B cell (primary cell): ENCODE data around the gene FXYD1. TPM values are rescaled to one million over a fixed set of nuclear protein-coding genes. Genes with fewer than 3 reads are reported as not detected.
A peak's percentile ranks its signal among the peaks of the same experiment; 100 is the strongest.

Experiments
- ATAC-seq: fragments of 200-7000 bp; cut with Tn5 transposase; one replicate; pipeline ENCODE4 v1.10.0; 2021; ENCODE audit warnings: low read depth, mild to moderate bottlenecking, moderate number of reproducible peaks, moderate library complexity
- CTCF ChIA-PET: fragments of 350-600 bp; sonication (Branson Sonifier 250); formaldehyde crosslinking; loops from one replicate; lab custom pipeline; 2021; ENCODE audit warnings: antibody characterized with exemption, inconsistent platforms; lab: Charles Lee
- POLR2A ChIA-PET: fragments of 350-600 bp; sonication (Branson Sonifier 250); formaldehyde crosslinking; loops from one replicate; lab custom pipeline; 2021; ENCODE audit warnings: antibody characterized with exemption; lab: Charles Lee
- DNase-seq: peaks from one replicate; pipeline ENCODE4 v3.0.0; 2013
- H2AFZ ChIP-seq: 2 replicates; pipeline ENCODE4 v1.6.1; 2012; ENCODE audit warnings: mild to moderate bottlenecking, low read depth, low read length; ENCODE audit not compliant: insufficient read depth, poor library complexity, severe bottlenecking
- H3K27ac ChIP-seq, 2 donors: 1 replicate in 1 of 2; 2 replicates in 1 of 2; pipeline ENCODE4 v1.5.1; 2012 to 2013; ENCODE audit warnings: low read length in 2 of 2, mild to moderate bottlenecking in 2 of 2, moderate library complexity in 1 of 2
- H3K27me3 ChIP-seq, 4 experiments: fragments of 200-600 bp in 1 of 4; sonication (generic) in 1 of 4; replicated peaks in 1 of 4; 1 replicate in 2 of 4; 2 replicates in 2 of 4; pipeline versions ENCODE4 v1.6.1 to v1.7.0; 2013 to 2016; ENCODE audit warnings: low read length in 3 of 4, mild to moderate bottlenecking in 2 of 4, mixed read lengths in 1 of 4, moderate library complexity in 1 of 4; ENCODE audit not compliant: insufficient read depth in 4 of 4, control insufficient read depth in 3 of 4; ENCODE audit errors: control extremely low read depth in 1 of 4
- H3K36me3 ChIP-seq, 2 experiments: replicated peaks in 1 of 2; 1 replicate in 1 of 2; 2 replicates in 1 of 2; pipeline versions ENCODE4 v1.6.1 to v1.7.1; 2013; ENCODE audit warnings: low read length in 1 of 2; ENCODE audit not compliant: insufficient read depth in 2 of 2, control insufficient read depth in 1 of 2; ENCODE audit errors: control extremely low read depth in 1 of 2, extremely low read depth in 1 of 2
- H3K4me1 ChIP-seq, 2 donors: fragments of 200-600 bp in 1 of 2; sonication (generic) in 1 of 2; 1 replicate in 1 of 2; 2 replicates in 1 of 2; pipeline versions ENCODE4 v1.5.1 to v1.6.1; 2013 to 2017; ENCODE audit warnings: low read length in 2 of 2; ENCODE audit not compliant: control insufficient read depth in 2 of 2, insufficient read depth in 2 of 2
- H3K4me2 ChIP-seq: replicated peaks from 2 replicates; pipeline ENCODE3; 2012; ENCODE audit warnings: mild to moderate bottlenecking, low read depth, low read length; ENCODE audit not compliant: poor library complexity, severe bottlenecking
- H3K4me3 ChIP-seq, 5 experiments: fragments of 200-600 bp in 1 of 5; sonication (generic) in 1 of 5; 1 replicate in 3 of 5; 2 replicates in 2 of 5; pipeline versions ENCODE4 v1.5.1 to v1.7.0; 2011 to 2016; ENCODE audit warnings: low read length in 4 of 5, mild to moderate bottlenecking in 4 of 5, low read depth in 2 of 5, control low read depth in 1 of 5, moderate library complexity in 1 of 5; ENCODE audit not compliant: insufficient read depth in 1 of 5; ENCODE audit errors: control extremely low read depth in 1 of 5, extremely low read depth in 1 of 5
- H3K79me2 ChIP-seq: fragments of 200-600 bp; sonication (generic); one replicate; pipeline ENCODE4 v1.6.0; 2016; ENCODE audit warnings: low read length; ENCODE audit not compliant: control insufficient read depth, insufficient read depth
- H3K9ac ChIP-seq: fragments of 200-600 bp; sonication (generic); 2 replicates; pipeline ENCODE4 v1.6.1; 2017; ENCODE audit warnings: mild to moderate bottlenecking, low read length, moderate library complexity
- H3K9me3 ChIP-seq, 3 donors: one replicate each; pipeline versions ENCODE4 v1.6.1 to v1.7.1; 2013; ENCODE audit warnings: low read length in 2 of 3; ENCODE audit not compliant: control insufficient read depth in 2 of 3, insufficient read depth in 1 of 3; ENCODE audit errors: control extremely low read depth in 1 of 3
- H4K20me1 ChIP-seq: 2 replicates; pipeline ENCODE4 v1.6.0; 2012; ENCODE audit warnings: mild to moderate bottlenecking, low read length; ENCODE audit not compliant: insufficient read depth, control insufficient read depth, poor library complexity, severe bottlenecking
- H3K27ac Mint-ChIP-seq: one replicate; pipeline ENCODE4 v1.8.0; 2021; ENCODE audit warnings: mixed read lengths
- H3K27me3 Mint-ChIP-seq: one replicate; pipeline ENCODE4 v1.8.0; 2021; ENCODE audit warnings: mixed read lengths
- H3K4me1 Mint-ChIP-seq: one replicate; pipeline ENCODE4 v1.8.0; 2021; ENCODE audit warnings: mixed read lengths
- H3K4me3 Mint-ChIP-seq: one replicate; pipeline ENCODE4 v1.8.0; 2021; ENCODE audit warnings: mixed read lengths
- H3K9me3 Mint-ChIP-seq: one replicate; pipeline ENCODE4 v1.8.0; 2022; ENCODE audit warnings: mixed read lengths; ENCODE audit not compliant: insufficient read depth
- CTCF ChIP-seq: fragments of 200-600 bp; IDR thresholded peaks from one replicate; pipeline ENCODE4 v1.8.0; 2022; ENCODE audit warnings: antibody characterized with exemption, mild to moderate bottlenecking
- EZH2 ChIP-seq: IDR thresholded peaks from 2 replicates; pipeline ENCODE4 v1.6.1; 2012; ENCODE audit warnings: borderline replicate concordance, low read depth, mild to moderate bottlenecking, moderate library complexity, low read length; ENCODE audit not compliant: insufficient read depth, poor library complexity, severe bottlenecking
- WGBS: methylation state at CpG from one replicate; pipeline ENCODE4 v1.1.5; 2013; ENCODE audit warnings: missing lambda C conversion rate; ENCODE audit not compliant: insufficient coverage; 5-methylcytosine and 5-hydroxymethylcytosine counted together
- intact Hi-C: fragments of 100-400 bp; cut with micrococcal nuclease; formaldehyde crosslinking; loops from one replicate; pipeline ENCODE4 v1.10.0; 2022
- polyA plus RNA-seq: library from polyadenylated mRNA; depleted of rRNA; stranded (reverse); fragments of >200 nt; gene quantifications from 2 replicates; pipeline ENCODE4 v1.2.3, GENCODE V29; 2012
- total RNA-seq, 2 donors: library from RNA; stranded (reverse); fragments of 120-200 nt in 1 of 2; gene quantifications; 1 replicate in 1 of 2; 2 replicates in 1 of 2; pipeline versions ENCODE4 v1.2.3 to v1.2.4, GENCODE V29; 2013 to 2022

Gene FXYD1
- total and polyA plus RNA-seq, 2 donors (not counting 1 experiment from before 2014, with no cell fraction given), result 3.1 to 4.7 TPM

- ATAC-seq (no peak), DNase-seq (no peak)
- Histone ChIP-seq H4K20me1 (no peaks in the 10 kb centered on the region), H3K4me3 (no peak overlapping the region), H3K27ac (no peak overlapping the region), H3K79me2 (no peaks in the 10 kb centered on the region), H3K4me1 (peaks cover 10 to 17% of the 10 kb centered on the region in 2 donors), H3K4me2 (no peak overlapping the region), H3K27me3 (no peaks in the 10 kb centered on the region), H2AFZ (no peak overlapping the region), H3K9ac (no peak overlapping the region), H3K36me3 (no peaks in the 10 kb centered on the region), H3K9me3 (no peaks in the 10 kb centered on the region)
- TF ChIP-seq EZH2 (no peak), CTCF (no peak)
- H3K9me3 Mint-ChIP-seq, result no peaks in the 10 kb centered on the region
- CTCF ChIA-PET, result interaction anchor here (1.9 to 2.7 kb wide), 2 partner anchors 10 to 15 kb away, joined by 6 to 11 read pairs; partner anchors contain the start of gene LGI4
- peaks cover 15% of the 10 kb centered on the region for H3K4me1 Mint-ChIP-seq
- intact Hi-C loops, result loop anchor here (2.0 kb wide), 1 partner anchor 15 kb away; no protein-coding TSS in a partner anchor
- 96% methylated on average over 35 of the region's 35 CpGs for WGBS
- H3K4me3 Mint-ChIP-seq, result peak overlapping the region; percentile 37
- no peaks in the 10 kb centered on the region for H3K27me3 Mint-ChIP-seq
- H3K27ac Mint-ChIP-seq, result peak overlapping the region; percentile 50
- POLR2A ChIA-PET, result no interaction called here
Observed at GRCh38 chr19:35125749-35126623, 12.6 kb upstream of the FXYD1 start.

GRCh38 chr19:35126624-35126959 is 12.0 kb upstream of the FXYD1 start:
- ChIA-PET POLR2A (no interaction called here), CTCF (interaction anchor here (2.7 kb wide), 1 partner anchor 15 kb away, joined by 6 read pairs; no protein-coding TSS in a partner anchor)
- H3K4me3 Mint-ChIP-seq, result no peak overlapping the region
- H3K4me2 ChIP-seq, result no peak overlapping the region
- H3K4me1 Mint-ChIP-seq, result peaks cover 15% of the 10 kb centered on the region
- H3K27me3 ChIP-seq, result no peaks in the 10 kb centered on the region
- no peaks in the 10 kb centered on the region for H3K36me3 ChIP-seq
- no peaks in the 10 kb centered on the region for H3K9me3 Mint-ChIP-seq
- no peak overlapping the region for H2AFZ ChIP-seq
- 92% methylated on average over 19 of the region's 20 CpGs for WGBS
- no peak overlapping the region for H3K27ac Mint-ChIP-seq
- H3K9me3 ChIP-seq, result no peaks in the 10 kb centered on the region
- no peak overlapping the region for H3K4me3 ChIP-seq
- intact Hi-C loops, result no loop called here
- no peaks in the 10 kb centered on the region for H3K27me3 Mint-ChIP-seq
- H3K27ac ChIP-seq, result no peak overlapping the region
- peaks cover 10 to 17% of the 10 kb centered on the region in 2 donors for H3K4me1 ChIP-seq
- DNase-seq (no peak), ATAC-seq (no peak)
- H4K20me1 ChIP-seq, result no peaks in the 10 kb centered on the region
- no peak overlapping the region for H3K9ac ChIP-seq
- TF ChIP-seq EZH2 (no peak), CTCF (no peak)
- H3K79me2 ChIP-seq, result no peaks in the 10 kb centered on the region
